Activated CD8-positive, alpha-beta memory T cell treated with anti-CD3 and anti-CD28 coated beads, Interleukin-2, amount 10 ng/mL, durations not matched to agents 7 days and 5 days (primary cell): ENCODE measurements around the gene GPX1. TPM values are rescaled to one million over a fixed set of nuclear protein-coding genes. Genes with fewer than 3 reads are reported as not detected.
A peak's percentile ranks its signal among the peaks of the same experiment; 100 is the strongest.
"Not testable (repeated sequence)": the region's sequence is repeated elsewhere in the genome, so short reads cannot be mapped to it uniquely, and the experiment has no call there.

Experiments used
- ATAC-seq: fragments of 150-1000 bp; cut with Tn5 transposase; one replicate; pipeline ENCODE4 v1.10.0; 2021; ENCODE audit warnings: moderate library complexity
- CTCF ChIA-PET: fragments of 350-600 bp; sonication (Branson Sonifier 250); formaldehyde crosslinking; loops from one replicate; lab custom pipeline; 2021; ENCODE audit warnings: antibody characterized with exemption; lab: Charles Lee
- DNase-seq: peaks from one replicate; pipeline ENCODE4 v3.0.0-alpha.2; 2020
- H3K27ac Mint-ChIP-seq: one replicate; pipeline ENCODE4 v1.8.0; 2021; ENCODE audit warnings: mild to moderate bottlenecking, mixed read lengths
- H3K27me3 Mint-ChIP-seq: one replicate; pipeline ENCODE4 v1.8.0; 2021; ENCODE audit warnings: mixed read lengths
- H3K36me3 Mint-ChIP-seq: one replicate; pipeline ENCODE4 v1.8.0; 2021; ENCODE audit warnings: mild to moderate bottlenecking, mixed read lengths
- H3K4me1 Mint-ChIP-seq: one replicate; pipeline ENCODE4 v1.8.0; 2021; ENCODE audit warnings: mixed read lengths
- H3K4me3 Mint-ChIP-seq: one replicate; pipeline ENCODE4 v1.8.0; 2021; ENCODE audit warnings: mild to moderate bottlenecking, moderate library complexity, mixed read lengths
- H3K9me3 Mint-ChIP-seq: one replicate; pipeline ENCODE4 v1.8.0; 2022; ENCODE audit warnings: low read depth, mixed read lengths
- total RNA-seq, 2 experiments: library from RNA; stranded (reverse); gene quantifications; one replicate each; pipeline ENCODE4 v1.2.3, GENCODE V29; 2021

The GPX1 gene
- total RNA-seq, 2 experiments from 2014 or later: 76.9 to 112 TPM

- no peaks in the 10 kb centered on the region for H3K27me3 Mint-ChIP-seq
- DNase-seq (no peak), ATAC-seq (no peak)
- H3K4me1 Mint-ChIP-seq: peaks cover 10% of the 10 kb centered on the region
- no peak overlapping the region for H3K4me3 Mint-ChIP-seq
- peaks cover 10% of the 10 kb centered on the region for H3K36me3 Mint-ChIP-seq
- H3K27ac Mint-ChIP-seq: no peak overlapping the region
- no peaks in the 10 kb centered on the region for H3K9me3 Mint-ChIP-seq
- CTCF ChIA-PET: interaction anchor here (2.1 kb wide), 1 partner anchor 11 kb away, joined by 9 read pairs; the partner anchor contains the start of gene USP4
Measured at GRCh38 chr3:49351521-49352011, 6.6 kb downstream of the GPX1 start.

DNA sequence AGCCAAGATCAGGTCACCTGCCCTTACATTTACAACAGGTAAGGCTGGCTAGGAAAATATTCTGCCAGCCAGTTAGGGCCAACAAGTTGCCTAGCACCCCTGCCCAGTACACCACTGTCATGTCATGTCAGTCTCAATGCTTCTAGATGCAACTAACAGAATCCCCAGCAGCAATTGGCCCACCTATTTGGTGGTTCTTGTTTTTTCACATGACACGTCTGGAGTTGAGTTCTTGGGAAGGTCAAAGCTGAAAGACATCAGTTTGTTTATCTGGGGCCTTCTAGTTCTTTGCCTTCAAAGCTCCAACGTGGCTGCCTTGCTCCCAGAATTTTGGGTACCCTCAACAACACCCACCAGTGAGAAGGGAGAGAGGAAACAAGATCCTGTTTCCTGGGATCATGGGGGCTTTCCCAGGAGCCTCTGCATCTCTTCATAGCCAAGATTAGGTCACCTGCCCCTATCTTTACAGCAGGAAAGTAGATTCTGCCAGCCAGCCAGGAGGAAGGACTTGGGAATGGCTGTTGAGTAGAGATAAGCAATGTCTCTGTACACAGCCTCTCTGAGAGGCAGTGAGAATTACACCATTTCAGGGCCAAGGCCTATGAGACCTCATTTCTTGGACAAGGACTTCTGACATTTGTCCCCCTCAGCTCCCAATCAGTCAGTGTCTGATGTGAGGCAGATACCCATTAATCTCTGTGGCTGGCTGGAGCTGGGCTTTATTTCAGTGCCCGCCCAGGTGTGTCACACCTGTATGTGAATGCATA lies 8.6 kb downstream of the GPX1 start:
- no peak overlapping the region for H3K4me3 Mint-ChIP-seq
- H3K4me1 Mint-ChIP-seq: peaks cover 10% of the 10 kb centered on the region
- peaks cover 3% of the 10 kb centered on the region for H3K36me3 Mint-ChIP-seq
- H3K27ac Mint-ChIP-seq: no peak overlapping the region
- ATAC-seq (peak; percentile 10), DNase-seq (no peak)
- CTCF ChIA-PET: interaction anchor here (1.9 kb wide), 1 partner anchor 10 kb away, joined by 5 read pairs; the partner anchor contains the start of gene USP4
- H3K9me3 Mint-ChIP-seq: no peaks in the 10 kb centered on the region
- no peaks in the 10 kb centered on the region for H3K27me3 Mint-ChIP-seq

DNA sequence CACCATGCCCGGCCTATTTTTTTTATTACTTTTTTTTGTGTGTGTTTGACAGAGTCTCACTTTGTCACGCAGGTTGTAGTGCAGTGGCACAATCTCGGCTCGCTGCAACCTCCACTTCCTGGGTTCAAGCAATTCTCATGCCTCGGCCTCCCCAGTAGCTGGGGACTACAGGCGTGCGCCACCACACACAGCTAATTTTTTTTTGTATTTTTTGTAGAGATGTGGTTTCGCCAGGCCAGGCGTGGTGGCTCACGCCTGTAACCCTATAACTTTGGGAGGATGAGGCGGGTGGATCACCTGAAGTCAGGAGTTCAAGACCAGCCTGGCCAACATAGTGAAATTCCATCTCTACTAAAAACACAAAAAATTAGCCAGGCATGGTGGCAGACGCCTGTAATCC lies 9.8 kb downstream of the GPX1 start:
- CTCF ChIA-PET: interaction anchor here (1.9 kb wide), 1 partner anchor 8 kb away, joined by 5 read pairs; the partner anchor contains the start of gene USP4
- DNase-seq, ATAC-seq, H3K9me3 Mint-ChIP-seq, H3K4me3 Mint-ChIP-seq, H3K4me1 Mint-ChIP-seq, H3K27ac Mint-ChIP-seq, H3K27me3 Mint-ChIP-seq, H3K36me3 Mint-ChIP-seq: not testable (repeated sequence)

DNA sequence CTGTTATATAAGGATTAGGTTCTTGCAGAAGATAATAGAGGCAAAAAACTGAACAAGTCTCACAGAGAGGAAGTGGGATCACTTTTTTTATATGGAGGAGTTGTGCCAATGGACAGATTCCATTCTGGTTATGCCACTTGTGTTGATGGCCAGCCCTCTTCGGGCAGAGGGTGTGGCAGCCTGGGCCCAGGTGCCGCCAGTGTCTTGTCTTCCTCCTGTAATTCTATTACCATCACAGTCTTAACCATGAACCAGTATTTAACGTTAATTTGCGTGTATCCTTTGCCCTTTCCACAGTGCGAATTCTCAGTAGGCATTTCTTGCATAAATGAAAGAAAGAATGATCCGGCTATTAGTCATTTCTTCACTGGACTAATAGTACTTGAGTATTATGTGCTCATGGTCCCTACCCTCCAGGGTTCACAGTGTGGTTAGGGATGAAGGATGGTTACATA lies 11.3 kb downstream of the GPX1 start:
- Mint-ChIP-seq H3K27ac (no peak overlapping the region), H3K36me3 (no peaks in the 10 kb centered on the region)
- CTCF ChIA-PET: interaction anchor here (0.6 kb wide), 1 partner anchor 18 kb away, joined by 3 read pairs; no protein-coding TSS in a partner anchor

GRCh38 chr3:49343163-49343562 lies 15.0 kb downstream of the GPX1 start:
- Mint-ChIP-seq H3K4me1 (peaks cover 31% of the 10 kb centered on the region), H3K4me3 (no peak overlapping the region), H3K36me3 (peaks cover 3% of the 10 kb centered on the region), H3K9me3 (no peaks in the 10 kb centered on the region), H3K27ac (no peak overlapping the region), H3K27me3 (no peaks in the 10 kb centered on the region)
- DNase-seq (no peak), ATAC-seq (no peak)
- CTCF ChIA-PET: interaction anchor here (0.7 to 3.2 kb wide), 3 partner anchors 17 to 163 kb away, joined by 3 to 10 read pairs (median 5); no protein-coding TSS in a partner anchor

More for the DNA sequence above, 11.3 kb downstream of the GPX1 start:
- H3K4me3 Mint-ChIP-seq: no peak overlapping the region
- H3K9me3 Mint-ChIP-seq: no peaks in the 10 kb centered on the region
- no peaks in the 10 kb centered on the region for H3K27me3 Mint-ChIP-seq
- DNase-seq: no peak
- peaks cover 15% of the 10 kb centered on the region for H3K4me1 Mint-ChIP-seq
- no peak for ATAC-seq

DNA sequence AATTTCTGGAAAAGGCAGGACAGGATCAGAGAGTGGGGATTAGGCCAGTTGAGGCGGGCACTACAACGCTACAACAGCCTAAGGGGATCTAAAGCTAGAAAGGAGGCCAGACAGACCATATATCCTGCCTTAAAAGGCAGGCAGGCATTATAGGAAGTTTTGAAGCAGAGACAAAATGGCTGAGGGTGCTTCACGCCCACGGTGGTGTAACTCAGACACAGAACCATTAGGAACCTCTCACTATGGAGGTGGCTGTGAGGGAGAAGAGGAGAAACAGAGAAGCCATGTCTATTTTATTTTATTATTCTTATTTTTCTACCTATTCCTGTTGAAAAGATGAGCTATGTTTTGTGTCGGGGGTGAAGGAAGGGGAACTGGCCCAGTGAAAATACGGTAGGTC lies 16.2 kb downstream of the GPX1 start:
- Mint-ChIP-seq H3K4me1 (peaks cover 34% of the 10 kb centered on the region), H3K4me3 (peak overlapping the region; percentile 4), H3K9me3 (no peaks in the 10 kb centered on the region), H3K36me3 (peaks cover 5% of the 10 kb centered on the region), H3K27ac (peak overlapping the region; percentile 71), H3K27me3 (no peaks in the 10 kb centered on the region)
- CTCF ChIA-PET: interaction anchor here (0.7 to 3.2 kb wide), 8 partner anchors 10 to 107 kb away, joined by 3 to 10 read pairs (median 4); partner anchors contain the start of gene NICN1
- no peak for ATAC-seq
- DNase-seq: no peak

DNA sequence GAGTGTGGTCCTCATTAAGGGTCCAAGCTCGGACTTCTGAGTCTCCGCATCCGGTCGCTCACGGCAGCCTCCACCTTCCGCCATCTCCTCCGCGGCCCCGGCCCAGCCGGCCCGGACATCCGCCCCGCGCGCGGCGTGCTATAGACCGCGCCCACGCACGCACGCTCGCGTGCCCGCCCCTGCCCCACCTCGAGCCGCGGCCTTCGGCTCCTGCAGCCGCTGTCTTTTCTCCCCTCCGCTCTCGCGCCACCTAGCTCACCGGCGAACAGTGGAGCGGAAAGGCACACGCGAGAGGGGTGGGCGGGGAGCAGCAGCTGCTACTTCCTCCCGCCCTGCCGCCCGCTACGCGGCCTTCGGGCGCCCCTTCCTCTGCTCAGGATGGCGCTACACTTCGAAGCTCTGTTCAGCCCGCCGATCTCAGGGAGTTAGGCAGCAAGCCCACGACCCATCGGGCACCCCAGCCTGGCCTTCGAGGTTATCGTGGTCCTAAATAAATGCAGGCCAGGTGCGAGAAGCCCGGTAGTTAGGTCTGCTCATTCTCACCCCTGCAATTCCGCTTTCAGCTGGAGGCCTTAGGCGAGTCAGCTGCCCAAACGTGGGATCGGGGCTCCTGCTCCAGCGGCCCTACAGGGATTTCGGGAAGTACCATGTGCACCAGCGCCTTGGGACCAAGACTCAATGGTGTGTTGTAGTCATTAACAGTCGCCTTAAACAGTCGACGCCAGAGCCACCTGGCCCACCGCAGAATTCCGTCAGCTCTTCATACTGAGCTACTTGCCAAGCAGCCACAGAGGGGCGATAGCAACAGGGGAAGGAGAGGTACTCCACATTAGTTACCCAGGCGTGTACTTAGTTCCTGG lies 18.0 kb downstream of the GPX1 start, which contains the start of gene USP4:
USP4 (minus strand) TSS at position 113 of the 860 bp plus-strand sequence; CDS start at position 84, 29 bp downstream.
- peaks cover 38% of the 10 kb centered on the region for H3K4me1 Mint-ChIP-seq
- H3K27ac Mint-ChIP-seq: peak within 1 kb of the TSS; percentile 95
- ATAC-seq (peak; percentile 91), DNase-seq (peak; percentile 95)
- H3K27me3 Mint-ChIP-seq: no peaks in the 10 kb centered on the region
- peaks cover 11% of the 10 kb centered on the region for H3K36me3 Mint-ChIP-seq
- CTCF ChIA-PET: interaction anchor here (0.6 to 3.3 kb wide), 36 partner anchors 9 to 352 kb away, joined by 3 to 62 read pairs (median 5); partner anchors contain the start of genes DAG1, GPX1, KLHDC8B and NDUFAF3
- no peaks in the 10 kb centered on the region for H3K9me3 Mint-ChIP-seq
- H3K4me3 Mint-ChIP-seq: peak within 1 kb of the TSS; percentile 96

- Mint-ChIP-seq H3K4me3 (peak overlapping the region; percentile 96), H3K9me3 (no peaks in the 10 kb centered on the region), H3K4me1 (peaks cover 35% of the 10 kb centered on the region), H3K36me3 (peaks cover 17% of the 10 kb centered on the region), H3K27me3 (no peaks in the 10 kb centered on the region), H3K27ac (peak overlapping the region; percentile 95)
- CTCF ChIA-PET: interaction anchor here (0.6 to 3.3 kb wide), 31 partner anchors 9 to 352 kb away, joined by 3 to 62 read pairs (median 5); partner anchors contain the start of genes DAG1, GPX1, KLHDC8B and NDUFAF3
- ATAC-seq (peak; percentile 11), DNase-seq (peak; percentile 58)
Measured at GRCh38 chr3:49339581-49339940, 18.6 kb downstream of the GPX1 start.

DNA sequence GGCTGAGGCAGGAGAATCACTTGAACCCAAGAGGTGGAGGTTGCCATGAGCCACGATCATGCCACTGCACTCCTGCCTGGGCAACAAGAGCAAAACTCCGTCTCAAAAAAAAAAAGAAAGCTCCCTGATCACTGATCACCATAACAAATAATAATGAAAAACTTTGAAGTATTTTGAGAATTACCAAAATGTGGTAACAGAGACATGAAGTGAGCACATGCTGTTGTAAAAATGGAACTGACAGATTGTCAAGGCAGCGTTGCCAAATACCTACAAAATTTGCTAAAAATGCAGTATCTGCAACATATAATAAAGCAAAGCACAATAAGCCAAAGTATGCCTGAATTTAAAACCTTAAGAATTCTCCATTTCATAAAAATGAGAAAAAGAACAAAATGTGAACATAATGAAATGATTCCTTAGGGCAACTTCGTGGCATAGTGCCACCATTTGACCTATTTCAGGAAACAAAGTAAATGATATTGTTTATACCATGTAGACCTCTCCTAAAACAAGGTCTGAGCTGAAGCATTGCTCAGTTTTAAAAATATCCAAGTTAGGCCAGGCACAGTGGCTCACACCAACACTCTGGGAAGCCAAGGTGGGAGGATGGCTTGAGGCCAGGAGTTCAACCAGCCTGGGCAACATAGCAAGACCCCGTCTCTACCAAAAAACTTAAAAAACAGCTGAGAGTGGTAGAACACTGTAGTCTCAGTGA lies 24.1 kb downstream of the GPX1 start:
- CTCF ChIA-PET: interaction anchor here (0.6 to 2.1 kb wide), 2 partner anchors 11 to 253 kb away, joined by 5 to 6 read pairs; no protein-coding TSS in a partner anchor
- Mint-ChIP-seq H3K27ac (peak overlapping the region; percentile 9), H3K9me3 (no peaks in the 10 kb centered on the region), H3K4me3 (no peak overlapping the region), H3K27me3 (no peaks in the 10 kb centered on the region), H3K4me1 (peaks cover 30% of the 10 kb centered on the region), H3K36me3 (peaks cover 45% of the 10 kb centered on the region)
- ATAC-seq: no peak
- no peak for DNase-seq

GRCh38 chr3:49333091-49333490 lies 25.1 kb downstream of the GPX1 start:
- peak; percentile 33 for ATAC-seq
- no peak for DNase-seq
- H3K4me3 Mint-ChIP-seq: no peak overlapping the region
- H3K27me3 Mint-ChIP-seq: no peaks in the 10 kb centered on the region
- peaks cover 46% of the 10 kb centered on the region for H3K36me3 Mint-ChIP-seq
- H3K9me3 Mint-ChIP-seq: no peaks in the 10 kb centered on the region
- CTCF ChIA-PET: interaction anchor here (0.7 to 1.2 kb wide), 4 partner anchors 57 to 163 kb away, joined by 3 to 4 read pairs (median 4); no protein-coding TSS in a partner anchor
- H3K27ac Mint-ChIP-seq: peak overlapping the region; percentile 75
- H3K4me1 Mint-ChIP-seq: peaks cover 23% of the 10 kb centered on the region

- DNase-seq: no peak
- Mint-ChIP-seq H3K27me3 (no peaks in the 10 kb centered on the region), H3K9me3 (no peaks in the 10 kb centered on the region), H3K36me3 (peaks cover 52% of the 10 kb centered on the region), H3K4me1 (peaks cover 14% of the 10 kb centered on the region), H3K4me3 (no peak overlapping the region), H3K27ac (no peak overlapping the region)
- CTCF ChIA-PET: interaction anchor here (3.7 kb wide), 1 partner anchor 10 kb away, joined by 13 read pairs; the partner anchor contains the start of gene USP4
- ATAC-seq: no peak
Measured at GRCh38 chr3:49329186-49329585, 29.0 kb downstream of the GPX1 start.

DNA sequence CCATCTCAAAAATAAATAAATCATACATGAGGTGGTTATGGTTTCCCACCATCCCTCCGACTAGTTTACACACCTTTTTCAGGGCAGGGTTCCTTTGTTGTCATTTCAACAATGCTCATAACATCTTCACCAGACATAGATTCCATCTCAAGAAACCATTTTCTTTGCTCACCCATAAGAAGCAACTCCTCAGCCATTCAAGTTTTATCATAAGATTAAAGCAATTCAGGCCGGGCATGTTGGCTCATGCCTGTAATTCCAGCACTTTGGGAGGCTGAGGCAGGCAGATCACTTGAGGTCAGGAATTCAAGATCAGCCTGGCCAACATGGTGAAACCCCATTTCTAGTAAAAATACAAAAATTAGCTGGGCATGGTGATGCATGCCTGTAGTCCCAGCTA lies 29.8 kb downstream of the GPX1 start:
- CTCF ChIA-PET, H3K4me1 Mint-ChIP-seq, H3K27ac Mint-ChIP-seq, DNase-seq, H3K9me3 Mint-ChIP-seq, H3K4me3 Mint-ChIP-seq, H3K27me3 Mint-ChIP-seq, ATAC-seq: not testable (repeated sequence)
- H3K36me3 Mint-ChIP-seq: peaks cover 54% of the 10 kb centered on the region
